DOHH2 (cell line): ENCODE measurements around the gene AGBL1.

Experiments used
- EZH2phosphoT487 ChIP-seq: fragments of 200-600 bp; sonication (generic); IDR thresholded peaks from 2 replicates; pipeline ENCODE4 v1.6.1; 2017; ENCODE audit warnings: borderline replicate concordance, mild to moderate bottlenecking, antibody characterized with exemption, low read length, moderate library complexity, mixed read lengths
- TF ChIP-seq, protein P1 (sequence below): fragments of 200-600 bp; sonication (generic); IDR thresholded peaks from one replicate; pipeline ENCODE4 v1.5.1; 2014; ENCODE audit warnings: antibody characterized with exemption, mild to moderate bottlenecking, low read depth, low read length; ENCODE audit not compliant: poor library complexity, severe bottlenecking

DNA sequence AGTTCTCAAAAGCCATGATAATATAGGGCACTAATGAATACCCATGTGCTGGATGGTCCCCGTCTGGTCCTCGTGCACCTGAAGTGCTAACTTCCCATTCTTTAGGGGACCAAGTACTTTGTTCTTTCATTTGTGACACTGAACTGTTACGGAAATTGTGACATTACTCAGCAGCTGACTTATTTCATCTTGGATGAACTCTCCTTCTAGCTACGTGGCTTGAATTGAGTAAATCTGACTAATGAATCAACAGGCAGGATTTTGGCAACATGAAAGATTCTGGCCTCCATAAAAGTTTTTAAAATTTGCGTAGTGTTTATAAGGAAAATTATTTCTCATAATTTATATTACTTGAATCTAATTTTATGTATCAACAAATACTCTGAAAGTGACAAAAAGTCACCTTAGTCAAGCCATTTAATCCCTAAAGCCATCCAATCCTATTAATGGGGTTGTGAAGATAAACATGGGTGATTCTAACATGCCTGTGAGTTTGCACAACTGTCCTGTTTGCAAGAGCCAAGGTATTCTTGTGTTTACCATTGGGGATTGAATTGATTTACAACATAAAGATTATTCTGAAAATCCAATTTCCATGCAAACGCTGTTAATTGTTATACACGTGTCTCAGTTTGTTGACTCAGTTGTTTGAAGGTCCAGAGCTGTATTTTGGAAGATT, 119.9 kb downstream of the AGBL1 start:
- TF ChIP-seq, protein P1, sequence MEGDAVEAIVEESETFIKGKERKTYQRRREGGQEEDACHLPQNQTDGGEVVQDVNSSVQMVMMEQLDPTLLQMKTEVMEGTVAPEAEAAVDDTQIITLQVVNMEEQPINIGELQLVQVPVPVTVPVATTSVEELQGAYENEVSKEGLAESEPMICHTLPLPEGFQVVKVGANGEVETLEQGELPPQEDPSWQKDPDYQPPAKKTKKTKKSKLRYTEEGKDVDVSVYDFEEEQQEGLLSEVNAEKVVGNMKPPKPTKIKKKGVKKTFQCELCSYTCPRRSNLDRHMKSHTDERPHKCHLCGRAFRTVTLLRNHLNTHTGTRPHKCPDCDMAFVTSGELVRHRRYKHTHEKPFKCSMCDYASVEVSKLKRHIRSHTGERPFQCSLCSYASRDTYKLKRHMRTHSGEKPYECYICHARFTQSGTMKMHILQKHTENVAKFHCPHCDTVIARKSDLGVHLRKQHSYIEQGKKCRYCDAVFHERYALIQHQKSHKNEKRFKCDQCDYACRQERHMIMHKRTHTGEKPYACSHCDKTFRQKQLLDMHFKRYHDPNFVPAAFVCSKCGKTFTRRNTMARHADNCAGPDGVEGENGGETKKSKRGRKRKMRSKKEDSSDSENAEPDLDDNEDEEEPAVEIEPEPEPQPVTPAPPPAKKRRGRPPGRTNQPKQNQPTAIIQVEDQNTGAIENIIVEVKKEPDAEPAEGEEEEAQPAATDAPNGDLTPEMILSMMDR = no peak
- TF ChIP-seq EZH2phosphoT487 = no peak
